CD4-positive, alpha-beta T cell treated with Interleukin-4 for 1 hour (primary cell): ENCODE results near the gene SLC22A17.
A peak's percentile ranks its signal among the peaks of the same experiment; 100 is the strongest.
"Not testable (repeated sequence)": the region's sequence is repeated elsewhere in the genome, so short reads cannot be mapped to it uniquely, and the experiment has no call there.

ENCODE experiments used
- DNase-seq, 2 donors: peaks; one replicate each; pipeline ENCODE4 v3.0.0-alpha.2; 2020 to 2022

Gene SLC22A17

GRCh38 chr14:23352506-23353432, at the start of gene SLC22A17:
TSS of gene SLC22A17 (minus strand) at chr14:23352887.
- DNase-seq: peak; percentile 62 to 75

- no peak for DNase-seq
These were observed 48.6 kb upstream of the SLC22A17 start for GRCh38 chr14:23401291-23401690.

GRCh38 chr14:23400496-23401149, 47.9 kb upstream of the SLC22A17 start:
- not testable (repeated sequence) for DNase-seq

GRCh38 chr14:23399591-23399990, 46.9 kb upstream of the SLC22A17 start:
- DNase-seq: no peak

- DNase-seq: no peak
These were observed 46.4 kb upstream of the SLC22A17 start for GRCh38 chr14:23399136-23399535.

GRCh38 chr14:23398348-23398747, 45.7 kb upstream of the SLC22A17 start:
- DNase-seq: no peak

GRCh38 chr14:23396781-23397407, 44.2 kb upstream of the SLC22A17 start:
- no peak for DNase-seq

- DNase-seq: no peak
These were observed 43.4 kb upstream of the SLC22A17 start for GRCh38 chr14:23396126-23396525.

- DNase-seq: no peak
These were observed 39.9 kb upstream of the SLC22A17 start for GRCh38 chr14:23392613-23393012.

GRCh38 chr14:23389871-23390270, 37.2 kb upstream of the SLC22A17 start:
- DNase-seq: not testable (repeated sequence)

- no peak for DNase-seq
These were observed 36.7 kb upstream of the SLC22A17 start for GRCh38 chr14:23389396-23389795.

GRCh38 chr14:23388996-23389395, 36.3 kb upstream of the SLC22A17 start:
- DNase-seq: no peak

GRCh38 chr14:23387916-23388882, 35.5 kb upstream of the SLC22A17 start:
- DNase-seq: no peak

- no peak for DNase-seq
These were observed 34.3 kb upstream of the SLC22A17 start for GRCh38 chr14:23386999-23387398.

- not testable (repeated sequence) for DNase-seq
These were observed 33.6 kb upstream of the SLC22A17 start for GRCh38 chr14:23386266-23386657.

- no peak for DNase-seq
These were observed 33.1 kb upstream of the SLC22A17 start for GRCh38 chr14:23385642-23386265.

- no peak for DNase-seq
These were observed 32.6 kb upstream of the SLC22A17 start for GRCh38 chr14:23385244-23385641.

- no peak for DNase-seq
These were observed 31.8 kb upstream of the SLC22A17 start for GRCh38 chr14:23384364-23385080.

- DNase-seq: no peak
These were observed 30.2 kb upstream of the SLC22A17 start for GRCh38 chr14:23382731-23383440.

- DNase-seq: no peak
These were observed 29.6 kb upstream of the SLC22A17 start for GRCh38 chr14:23382276-23382675.

GRCh38 chr14:23381871-23382270, 29.2 kb upstream of the SLC22A17 start:
- no peak for DNase-seq
